Activated CD4-positive, alpha-beta T cell treated with anti-CD3 and anti-CD28 coated beads, Interleukin-2, amount 50 U/mL, for 48 hours (primary cell): ENCODE results near the gene SPDYE5.

Source experiments
- DNase-seq, 2 experiments: peaks; one replicate each; pipeline ENCODE4 v3.0.0-alpha.2; 2020

The SPDYE5 gene

DNA sequence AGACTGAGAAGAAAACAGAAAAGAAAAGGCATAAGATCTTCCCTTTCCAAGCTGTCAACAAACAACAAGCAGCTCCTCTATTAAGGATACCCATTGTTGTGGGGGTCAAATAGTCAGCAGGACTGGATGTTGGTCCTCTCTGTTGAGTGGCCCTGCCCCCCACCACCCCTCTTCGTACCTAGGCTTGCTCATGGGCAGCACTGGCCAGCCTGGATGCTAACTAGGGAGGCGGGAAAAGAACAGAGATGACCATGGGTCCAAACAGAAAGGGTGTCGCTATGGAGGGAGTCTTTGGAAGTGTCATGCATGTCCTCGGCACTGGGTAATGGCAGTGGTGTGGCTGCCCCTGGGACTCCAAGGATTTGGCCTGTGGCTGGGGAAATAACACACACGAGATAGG is 45.6 kb downstream of the SPDYE5 start:
- no peak for DNase-seq

DNA sequence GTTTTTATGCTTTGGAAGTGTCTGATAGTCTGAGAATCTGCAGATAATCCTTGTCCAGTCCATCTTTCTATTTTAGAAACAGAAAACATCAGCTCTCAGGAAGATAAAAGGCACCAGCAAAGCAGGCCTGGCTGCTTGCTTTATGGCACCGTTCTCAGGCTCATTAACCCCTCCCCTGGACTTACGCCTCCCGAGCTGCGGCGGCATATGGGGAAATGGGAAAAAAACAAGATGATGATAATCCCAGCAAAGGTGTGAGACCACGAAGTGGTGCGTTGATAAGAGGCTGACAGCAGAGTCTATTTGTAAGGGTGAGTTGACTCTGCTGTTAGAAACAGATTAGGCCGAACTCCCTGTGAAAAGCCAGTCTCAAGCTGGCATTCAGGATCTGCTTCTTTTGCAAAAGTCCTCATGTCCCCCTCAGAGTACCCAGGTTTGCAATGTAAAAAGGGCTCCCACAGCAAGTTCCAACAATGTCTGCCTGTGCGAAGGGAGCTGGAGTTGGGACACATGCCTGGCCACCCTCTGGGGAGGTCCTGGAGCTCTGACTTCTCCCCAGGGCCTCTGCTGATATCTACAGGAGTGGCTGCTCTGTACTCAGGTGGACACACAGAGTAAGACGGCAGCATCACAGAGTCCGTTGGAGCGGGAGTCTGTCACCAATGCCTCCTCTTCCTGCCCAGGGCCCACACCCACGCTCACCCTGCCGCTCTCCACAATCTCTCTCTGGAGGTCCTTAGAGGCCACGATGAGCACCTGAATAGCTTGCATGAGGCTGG is 54.3 kb downstream of the SPDYE5 start:
- no peak for DNase-seq
